Common myeloid progenitor, CD34-positive (primary cell): Measurements from ENCODE around the gene WDR27.
"Not testable (repeated sequence)": the region's sequence is repeated elsewhere in the genome, so short reads cannot be mapped to it uniquely, and the experiment has no call there.

ENCODE experiments used
- CTCF ChIA-PET: fragments of 350-600 bp; sonication (Branson Sonifier 250); formaldehyde crosslinking; loops from one replicate; lab custom pipeline; 2021; ENCODE audit warnings: antibody characterized with exemption; lab: Charles Lee
- POLR2A ChIA-PET: fragments of 350-600 bp; sonication (Branson Sonifier 250); formaldehyde crosslinking; loops from one replicate; lab custom pipeline; 2021; ENCODE audit warnings: antibody characterized with exemption; lab: Charles Lee
- DNase-seq, 3 donors: peaks; one replicate each; pipeline versions ENCODE4 v3.0.0 to v3.0.0-alpha.2; 2013
- H3K27ac ChIP-seq, 2 experiments: 1 replicate in 1 of 2; 2 replicates in 1 of 2; pipeline ENCODE4 v1.7.0; 2013; ENCODE audit warnings: inconsistent platforms in 2 of 2, low read length in 2 of 2, mild to moderate bottlenecking in 2 of 2, low read depth in 1 of 2, moderate library complexity in 1 of 2; ENCODE audit not compliant: severe bottlenecking in 2 of 2, insufficient read depth in 1 of 2, poor library complexity in 1 of 2
- H3K27me3 ChIP-seq, 5 experiments: replicated peaks in 2 of 5; 1 replicate in 3 of 5; 2 replicates in 2 of 5; pipeline versions ENCODE4 v1.6.1 to v1.7.0; 2013; ENCODE audit warnings: low read length in 4 of 5, mild to moderate bottlenecking in 2 of 5, moderate library complexity in 2 of 5, inconsistent platforms in 1 of 5; ENCODE audit not compliant: insufficient read depth in 5 of 5, control insufficient read depth in 4 of 5
- H3K36me3 ChIP-seq, 4 experiments: 1 replicate in 2 of 4; 2 replicates in 2 of 4; pipeline versions ENCODE4 v1.6.1 to v1.7.0; 2013; ENCODE audit warnings: low read length in 3 of 4, control low read depth in 1 of 4, mild to moderate bottlenecking in 1 of 4; ENCODE audit not compliant: control insufficient read depth in 4 of 4, insufficient read depth in 4 of 4
- H3K4me1 ChIP-seq, 4 experiments: 1 replicate in 3 of 4; 2 replicates in 1 of 4; pipeline versions ENCODE4 v1.6.1 to v1.7.1; 2013; ENCODE audit warnings: low read length in 3 of 4, mild to moderate bottlenecking in 3 of 4, control low read depth in 1 of 4, inconsistent platforms in 1 of 4, moderate library complexity in 1 of 4; ENCODE audit not compliant: control insufficient read depth in 4 of 4, insufficient read depth in 4 of 4; ENCODE audit errors: control extremely low read depth in 1 of 4
- H3K4me3 ChIP-seq, 7 experiments: 1 replicate in 4 of 7; 2 replicates in 3 of 7; pipeline versions ENCODE4 v1.5.1 to v1.7.0; 2013; ENCODE audit warnings: mild to moderate bottlenecking in 7 of 7, low read length in 6 of 7, moderate library complexity in 6 of 7, inconsistent platforms in 2 of 7, low read depth in 2 of 7, control low read depth in 1 of 7; ENCODE audit not compliant: insufficient read depth in 4 of 7, control insufficient read depth in 1 of 7; ENCODE audit errors: extremely low read depth in 1 of 7
- H3K9me3 ChIP-seq, 5 experiments: 1 replicate in 4 of 5; 2 replicates in 1 of 5; pipeline versions ENCODE4 v1.6.1 to v1.7.1; 2013; ENCODE audit warnings: low read length in 4 of 5, mild to moderate bottlenecking in 2 of 5, inconsistent platforms in 1 of 5, low read depth in 1 of 5, moderate library complexity in 1 of 5; ENCODE audit not compliant: control insufficient read depth in 4 of 5, insufficient read depth in 2 of 5; ENCODE audit errors: control extremely low read depth in 1 of 5
- WGBS: methylation state at CpG from one replicate; pipeline ENCODE4 v1.1.5; 2013; ENCODE audit not compliant: insufficient coverage; 5-methylcytosine and 5-hydroxymethylcytosine counted together

The WDR27 gene

DNA sequence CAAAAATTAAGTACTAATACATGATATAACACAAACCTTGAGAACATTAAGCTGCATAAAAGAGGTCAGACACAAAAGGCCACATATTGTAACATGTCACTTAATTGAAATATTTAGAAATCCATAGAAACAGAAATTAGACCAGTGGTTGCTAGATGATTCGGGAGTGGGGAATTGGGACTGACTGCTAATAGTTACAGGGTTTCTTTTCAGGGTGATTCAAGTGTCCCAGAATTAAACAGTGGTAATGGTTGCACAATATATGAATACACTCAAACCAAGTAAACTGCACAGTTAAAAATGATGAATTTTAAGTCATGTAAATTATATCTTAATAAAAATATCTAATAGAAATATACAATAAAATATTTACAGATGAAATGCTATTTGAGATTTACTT, 174.5 kb downstream of the WDR27 start:
- Histone ChIP-seq H3K4me3 (no peak overlapping the region), H3K9me3 (peaks cover 0 to 6% (median 2%) of the 10 kb centered on the region in 5 experiments), H3K4me1 (no peaks in the 10 kb centered on the region), H3K27ac (no peak overlapping the region), H3K27me3 (no peaks in the 10 kb centered on the region), H3K36me3 (no peaks in the 10 kb centered on the region)
- WGBS, result no CpG with 5 or more reads among the region's 1 CpG
- CTCF ChIA-PET, result no interaction called here
- no peak for DNase-seq
- POLR2A ChIA-PET, result no interaction called here

DNA sequence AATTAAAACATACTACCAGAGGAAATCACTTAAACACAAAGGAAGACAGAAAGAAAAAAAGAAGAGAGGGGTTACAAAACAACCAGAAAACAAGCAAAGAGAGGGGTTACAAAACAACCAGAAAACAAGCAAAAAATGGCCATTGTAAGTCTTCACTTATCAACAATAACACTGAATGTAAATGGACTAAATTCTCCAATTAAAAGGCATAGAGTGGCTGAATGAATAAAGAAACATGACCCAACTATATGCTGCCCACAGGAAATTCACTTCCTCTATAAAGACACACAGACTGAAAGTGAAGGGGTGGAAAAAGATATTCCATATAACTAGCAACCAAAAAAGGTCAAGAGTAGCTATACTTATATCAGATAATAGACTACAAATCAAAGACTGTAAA, 180.0 kb downstream of the WDR27 start:
- H3K27ac ChIP-seq, result no peak overlapping the region
- H3K36me3 ChIP-seq, result no peaks in the 10 kb centered on the region
- POLR2A ChIA-PET, result no interaction called here
- CTCF ChIA-PET, result no interaction called here
- H3K4me1 ChIP-seq, result no peaks in the 10 kb centered on the region
- no peak for DNase-seq
- no peak overlapping the region for H3K4me3 ChIP-seq
- H3K27me3 ChIP-seq, result no peaks in the 10 kb centered on the region
- H3K9me3 ChIP-seq, result peaks cover 5 to 45% (median 12%) of the 10 kb centered on the region in 5 experiments

DNA sequence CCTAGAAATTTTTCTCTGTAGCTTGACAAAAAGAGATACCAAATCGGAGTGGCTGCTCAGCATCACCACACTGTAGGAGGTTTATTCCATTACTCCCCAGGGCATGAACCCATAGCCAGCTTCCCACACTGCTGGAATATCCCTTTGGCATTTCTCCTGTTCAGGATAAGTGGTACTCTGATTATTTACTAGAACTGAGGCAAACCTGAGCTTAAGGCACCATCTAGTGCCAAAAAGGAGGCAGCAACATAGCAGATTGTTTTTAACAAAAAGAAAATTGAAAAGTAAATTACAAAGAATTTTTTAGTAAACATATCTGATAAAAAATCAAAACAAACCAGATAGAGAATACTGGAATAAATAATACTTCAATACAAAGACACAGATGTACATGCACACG, 181.7 kb downstream of the WDR27 start:
- H3K4me1 ChIP-seq, result no peaks in the 10 kb centered on the region
- POLR2A ChIA-PET, result no interaction called here
- CTCF ChIA-PET, result no interaction called here
- no peak overlapping the region for H3K27ac ChIP-seq
- H3K4me3 ChIP-seq, result no peak overlapping the region
- DNase-seq, result no peak
- H3K9me3 ChIP-seq, result peaks cover 5 to 40% (median 9%) of the 10 kb centered on the region in 5 experiments
- 100% methylated on average over 1 of the region's 2 CpGs for WGBS
- no peaks in the 10 kb centered on the region for H3K36me3 ChIP-seq
- no peaks in the 10 kb centered on the region for H3K27me3 ChIP-seq

DNA sequence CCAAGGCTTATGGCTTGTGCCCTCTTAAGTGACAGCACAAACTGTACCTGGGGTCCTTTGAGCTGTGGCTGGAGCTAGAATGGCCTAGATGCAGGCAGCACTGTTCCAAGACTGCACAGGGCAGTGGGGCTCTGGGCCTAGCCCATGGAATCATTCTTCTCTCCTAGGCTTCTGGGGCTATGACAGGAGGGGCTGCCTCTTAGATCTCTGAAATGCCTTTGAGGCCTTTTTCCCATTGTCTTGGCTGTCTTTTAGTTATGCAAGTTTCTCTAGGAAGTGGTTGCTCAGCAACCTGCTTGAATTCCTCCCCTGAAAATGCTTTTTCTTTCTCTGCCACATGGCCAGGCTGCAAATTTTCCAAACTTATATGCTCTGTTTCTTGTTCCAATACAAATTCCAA, 183.4 kb downstream of the WDR27 start:
- Histone ChIP-seq H3K4me3 (no peak overlapping the region), H3K4me1 (no peaks in the 10 kb centered on the region), H3K27ac (no peak overlapping the region), H3K27me3 (no peaks in the 10 kb centered on the region), H3K36me3 (no peaks in the 10 kb centered on the region), H3K9me3 (peaks cover 5 to 40% (median 9%) of the 10 kb centered on the region in 5 experiments)
- CTCF ChIA-PET, result no interaction called here
- DNase-seq, result no peak
- POLR2A ChIA-PET, result no interaction called here

DNA sequence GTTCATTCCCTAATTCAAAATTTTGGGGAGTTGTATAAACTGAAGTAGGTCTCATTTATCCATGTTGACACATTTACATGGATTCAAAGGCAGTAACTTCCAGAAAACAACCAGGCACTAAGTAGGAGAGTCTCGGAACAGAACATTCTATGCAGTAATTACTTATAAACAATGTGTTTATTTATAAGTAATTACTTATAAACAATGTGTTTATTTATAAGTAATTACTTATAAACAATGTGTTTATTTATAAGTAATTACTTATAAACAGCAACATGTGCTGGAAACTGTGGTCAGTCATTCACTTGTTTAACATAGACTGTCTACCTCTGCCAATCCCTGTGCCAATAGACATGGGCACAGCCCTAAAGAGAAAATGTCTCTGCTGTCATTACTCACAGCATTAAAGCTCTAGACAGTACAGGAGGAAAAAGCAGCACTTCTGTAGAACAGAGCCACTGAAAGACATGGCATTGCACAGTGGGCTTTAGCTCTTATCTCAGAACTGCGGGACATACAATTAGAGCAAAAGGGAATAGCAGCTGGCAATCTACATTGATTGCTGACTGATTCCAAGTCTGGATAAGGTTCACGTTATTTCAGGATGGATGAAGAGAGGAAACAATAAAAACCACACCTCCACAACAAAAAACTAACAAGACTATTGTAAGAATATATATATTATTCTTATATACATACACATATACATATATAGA, 188.2 kb downstream of the WDR27 start:
- Histone ChIP-seq H3K27me3 (no peaks in the 10 kb centered on the region), H3K9me3 (peaks cover 0 to 11% (median 7%) of the 10 kb centered on the region in 5 experiments), H3K4me1 (no peaks in the 10 kb centered on the region), H3K27ac (no peak overlapping the region), H3K4me3 (no peak overlapping the region), H3K36me3 (no peaks in the 10 kb centered on the region)
- 100% methylated on average over 1 of the region's 3 CpGs for WGBS
- DNase-seq, result no peak
- CTCF ChIA-PET, result no interaction called here
- POLR2A ChIA-PET, result no interaction called here

DNA sequence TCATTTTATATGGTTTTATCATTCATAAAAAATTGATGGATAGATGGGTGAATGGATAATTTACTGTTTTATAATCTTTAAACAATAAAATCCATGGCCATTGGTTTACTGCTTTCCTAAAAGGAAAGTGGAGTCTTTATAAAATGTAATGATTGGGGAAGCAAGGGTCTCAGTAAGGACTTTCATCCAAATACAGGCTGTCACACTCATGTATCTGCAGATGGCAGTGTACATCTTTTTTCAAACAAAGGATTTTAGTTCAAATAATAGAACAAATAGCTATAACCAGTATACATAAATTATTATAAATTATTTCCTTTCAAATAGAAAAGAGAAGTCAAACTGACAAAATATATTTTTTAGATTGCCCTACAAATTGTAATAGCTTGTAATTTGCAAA, 190.0 kb downstream of the WDR27 start:
- H3K4me1 ChIP-seq, H3K27ac ChIP-seq, DNase-seq, H3K4me3 ChIP-seq, H3K9me3 ChIP-seq, CTCF ChIA-PET, H3K27me3 ChIP-seq, H3K36me3 ChIP-seq: not testable (repeated sequence)
- POLR2A ChIA-PET, result interaction anchor here (0.7 kb wide), 1 partner anchor 20 kb away, joined by 5 read pairs; no protein-coding TSS in a partner anchor

DNA sequence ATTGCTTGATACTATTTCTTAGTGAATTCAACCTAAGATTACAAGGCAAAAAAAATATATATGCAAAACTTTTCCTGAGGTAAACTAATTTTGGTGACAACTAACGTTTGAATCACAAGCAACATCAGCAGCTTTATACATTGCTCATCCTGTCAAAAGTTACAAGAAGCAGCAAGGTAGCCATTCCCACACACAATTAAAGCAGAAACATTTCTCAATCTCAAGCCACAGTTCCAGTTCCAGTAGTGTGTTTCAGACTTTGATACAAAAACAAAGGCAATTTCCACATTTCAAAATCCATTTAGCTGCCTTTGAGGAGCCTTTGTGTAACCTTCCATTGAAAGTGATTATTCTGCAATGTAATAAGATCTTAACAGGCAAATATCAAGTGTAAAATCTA, 191.0 kb downstream of the WDR27 start:
- POLR2A ChIA-PET, result no interaction called here
- H3K36me3 ChIP-seq, result no peaks in the 10 kb centered on the region
- H3K9me3 ChIP-seq, result peaks cover 0 to 6% (median 3%) of the 10 kb centered on the region in 5 experiments
- no peaks in the 10 kb centered on the region for H3K4me1 ChIP-seq
- H3K27me3 ChIP-seq, result no peaks in the 10 kb centered on the region
- no peak overlapping the region for H3K4me3 ChIP-seq
- no peak overlapping the region for H3K27ac ChIP-seq
- CTCF ChIA-PET, result no interaction called here
- 100% methylated on average over 1 of the region's 1 CpG for WGBS
- no peak for DNase-seq
